Colonic mucosa (tissue), 4 donors: Measurements from ENCODE around the gene RAB35. TPM values are rescaled to one million over a fixed set of nuclear protein-coding genes. Genes with fewer than 3 reads are reported as not detected.

Experiments used
- DNase-seq: peaks from one replicate; pipeline ENCODE4 v3.0.0-alpha.2; 2020
- H3K27ac ChIP-seq: fragments of 200-600 bp; one replicate; pipeline ENCODE4 v1.8.0; 2021
- H3K27me3 ChIP-seq: fragments of 200-600 bp; one replicate; pipeline ENCODE4 v1.8.0; 2021
- H3K36me3 ChIP-seq: fragments of 200-600 bp; one replicate; pipeline ENCODE4 v1.8.0; 2021
- H3K4me1 ChIP-seq: fragments of 200-600 bp; one replicate; pipeline ENCODE4 v1.8.0; 2021; ENCODE audit warnings: mild to moderate bottlenecking
- H3K4me3 ChIP-seq: fragments of 200-600 bp; one replicate; pipeline ENCODE4 v1.8.0; 2021
- H3K9ac ChIP-seq, 2 donors: one replicate each; pipeline ENCODE4 v1.7.0; 2013; ENCODE audit warnings: control low read depth in 2 of 2, low read depth in 2 of 2, low read length in 2 of 2
- H3K9me3 ChIP-seq: fragments of 200-600 bp; one replicate; pipeline ENCODE4 v1.8.0; 2021
- CTCF ChIP-seq: fragments of 200-600 bp; IDR thresholded peaks from one replicate; pipeline ENCODE4 v1.8.0; 2022; ENCODE audit warnings: antibody characterized with exemption, mild to moderate bottlenecking
- intact Hi-C: fragments of 100-400 bp; cut with DNase I; formaldehyde crosslinking; loops from one replicate; pipeline ENCODE4 v1.14.1; 2022
- total RNA-seq, 2 donors: library from RNA; stranded (reverse); fragmentation: NEBNext Ultra II Directional in 1 of 2; extraction: Animal tissue kit (Norgen Biotek cat#: 25700) in 1 of 2; gene quantifications; one replicate each; pipeline ENCODE4 v1.2.1, GENCODE V29; 2021
- donor health status: healthy.
- donor health status: DM: no; HTN: no; CAD: no.
- donor health status: DM: no; HTN: no; CAD: no.

RAB35 gene
- total RNA-seq, 2 donors from 2014 or later = 46.4 to 61.9 TPM

GRCh38 chr12:120126635-120127005 lies 10.1 kb upstream of the RAB35 start:
- H3K36me3 ChIP-seq = peaks cover 19% of the 10 kb centered on the region
- intact Hi-C loops = no loop called here
- no peaks in the 10 kb centered on the region for H3K9me3 ChIP-seq
- DNase-seq = no peak
- no peak overlapping the region for H3K4me3 ChIP-seq
- no peaks in the 10 kb centered on the region for H3K4me1 ChIP-seq
- H3K27me3 ChIP-seq = no peaks in the 10 kb centered on the region
- no peak for TF ChIP-seq CTCF
- H3K9ac ChIP-seq = no peak overlapping the region
- no peak overlapping the region for H3K27ac ChIP-seq

DNA sequence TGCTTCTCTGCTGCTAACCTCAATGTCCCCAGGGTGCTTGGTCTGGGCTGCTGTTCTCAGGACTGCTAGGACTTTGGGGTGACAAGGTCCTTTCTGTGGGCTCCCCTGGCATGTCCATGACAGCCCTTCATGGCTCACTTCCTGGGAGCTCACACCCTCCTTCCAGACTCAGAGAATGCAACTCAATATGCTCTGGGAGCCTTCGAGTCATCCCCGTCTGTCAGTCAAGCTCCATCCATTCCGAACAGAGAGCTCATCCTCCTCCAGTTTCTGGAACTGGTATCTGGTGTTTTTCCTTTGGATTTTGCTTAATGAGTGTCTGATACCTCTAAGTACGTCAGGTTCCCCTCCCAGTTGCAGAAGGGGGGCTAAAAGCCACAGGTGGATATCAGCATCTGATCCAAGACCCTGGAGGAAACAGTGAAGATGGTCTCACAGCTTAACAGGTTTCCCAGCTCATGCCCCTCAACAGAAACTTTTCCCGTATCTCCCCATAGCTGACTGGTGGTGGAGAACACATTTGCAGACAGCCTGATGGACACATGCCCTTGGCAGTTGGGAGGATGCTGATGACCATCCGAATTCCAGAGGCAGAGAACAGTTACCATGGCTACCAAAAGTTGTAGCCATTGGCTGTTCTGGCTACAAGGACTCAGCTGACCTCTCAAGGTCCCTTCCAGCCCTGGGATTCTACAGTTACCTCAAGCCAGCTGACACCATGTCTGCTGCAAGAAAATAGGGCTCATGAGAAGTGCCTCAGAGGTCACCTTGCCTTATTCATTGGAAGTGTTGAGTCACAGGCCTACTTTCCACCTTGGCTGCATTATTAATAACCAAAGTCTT lies 9.5 kb upstream of the RAB35 start:
- no peaks in the 10 kb centered on the region for H3K9me3 ChIP-seq
- no peak overlapping the region for H3K9ac ChIP-seq
- intact Hi-C loops = no loop called here
- DNase-seq = no peak
- no peak overlapping the region for H3K4me3 ChIP-seq
- H3K27me3 ChIP-seq = no peaks in the 10 kb centered on the region
- H3K4me1 ChIP-seq = no peaks in the 10 kb centered on the region
- TF ChIP-seq CTCF = no peak
- H3K27ac ChIP-seq = no peak overlapping the region
- H3K36me3 ChIP-seq = peaks cover 19% of the 10 kb centered on the region

- no peaks in the 10 kb centered on the region for H3K9me3 ChIP-seq
- no peaks in the 10 kb centered on the region for H3K27me3 ChIP-seq
- no peak overlapping the region for H3K9ac ChIP-seq
- no peaks in the 10 kb centered on the region for H3K4me1 ChIP-seq
- H3K4me3 ChIP-seq = no peak overlapping the region
- intact Hi-C loops = no loop called here
- TF ChIP-seq CTCF = no peak
- H3K36me3 ChIP-seq = peaks cover 13% of the 10 kb centered on the region
- DNase-seq = no peak
- no peak overlapping the region for H3K27ac ChIP-seq
These were observed 8.5 kb upstream of the RAB35 start for GRCh38 chr12:120125029-120125428.

DNA sequence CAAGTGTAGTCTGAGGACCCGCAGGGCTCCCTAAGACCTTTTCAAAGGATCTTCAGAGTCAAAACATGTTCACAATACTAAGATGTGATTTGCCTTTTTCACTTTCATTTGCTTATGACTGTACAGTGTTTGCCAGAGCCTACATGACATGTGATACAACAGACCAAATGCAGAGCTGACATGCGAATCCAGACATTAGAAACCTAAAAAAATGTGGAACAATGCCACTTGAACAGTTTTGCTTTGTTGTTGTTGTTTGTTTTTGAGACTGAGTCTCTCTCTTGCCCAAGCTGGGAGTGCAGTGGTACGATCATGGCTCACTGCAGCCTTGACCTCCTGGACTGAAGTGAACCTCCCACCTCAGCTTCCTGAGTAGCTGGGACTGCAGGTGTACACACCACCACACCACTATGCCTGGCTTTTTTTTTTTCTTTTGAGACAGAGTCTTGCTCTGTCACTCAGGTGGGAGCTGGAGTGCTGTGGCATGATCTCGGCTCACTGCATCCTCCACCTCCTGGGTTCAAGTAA lies 5.3 kb upstream of the RAB35 start:
- no peak overlapping the region for H3K4me3 ChIP-seq
- H3K4me1 ChIP-seq = peaks cover 3% of the 10 kb centered on the region
- H3K9ac ChIP-seq = no peak overlapping the region
- TF ChIP-seq CTCF = no peak
- H3K36me3 ChIP-seq = no peaks in the 10 kb centered on the region
- H3K9me3 ChIP-seq = no peaks in the 10 kb centered on the region
- no peak for DNase-seq
- no peak overlapping the region for H3K27ac ChIP-seq
- no peaks in the 10 kb centered on the region for H3K27me3 ChIP-seq
- intact Hi-C loops = no loop called here

- DNase-seq = no peak
- H3K27ac ChIP-seq = no peak overlapping the region
- intact Hi-C loops = no loop called here
- no peak overlapping the region for H3K9ac ChIP-seq
- peaks cover 3% of the 10 kb centered on the region for H3K4me1 ChIP-seq
- no peak for TF ChIP-seq CTCF
- H3K36me3 ChIP-seq = no peaks in the 10 kb centered on the region
- H3K4me3 ChIP-seq = no peak overlapping the region
- H3K27me3 ChIP-seq = no peaks in the 10 kb centered on the region
- no peaks in the 10 kb centered on the region for H3K9me3 ChIP-seq
These were observed 4.8 kb upstream of the RAB35 start for GRCh38 chr12:120121343-120121742.
